GM12892 (cell line): ENCODE results near the gene SUSD3.
"Not testable (repeated sequence)": the region's sequence is repeated elsewhere in the genome, so short reads cannot be mapped to it uniquely, and the experiment has no call there.

Experiments used
- DNase-seq: peaks from one replicate; pipeline ENCODE4 v3.0.0; 2011; ENCODE audit not compliant: insufficient read length
- FAIRE-seq: peaks from 2 replicates; lab custom pipeline; 2011; peaks lifted over from hg19 to GRCh38; lab: Jason Lieb, UNC
- POLR2A ChIP-seq: IDR thresholded peaks from 2 replicates; pipeline ENCODE4 v1.6.1; 2011; ENCODE audit warnings: low read depth, low read length, control low read depth
- POLR2AphosphoS5 ChIP-seq: IDR thresholded peaks from 2 replicates; pipeline ENCODE4 v1.6.1; 2011; ENCODE audit warnings: low read depth, low read length, control low read depth
- TAF1 ChIP-seq: IDR thresholded peaks from 2 replicates; pipeline ENCODE4 v1.6.1; 2011; ENCODE audit warnings: low read depth, mild to moderate bottlenecking, control low read depth, low read length, borderline replicate concordance

Gene SUSD3

GRCh38 chr9:93112116-93112863, 53.8 kb downstream of the SUSD3 start:
- DNase-seq (no peak), FAIRE-seq (no peak)
- TF ChIP-seq TAF1 = no peak
- TF ChIP-seq POLR2A = no peak
- TF ChIP-seq POLR2AphosphoS5 = no peak

DNA sequence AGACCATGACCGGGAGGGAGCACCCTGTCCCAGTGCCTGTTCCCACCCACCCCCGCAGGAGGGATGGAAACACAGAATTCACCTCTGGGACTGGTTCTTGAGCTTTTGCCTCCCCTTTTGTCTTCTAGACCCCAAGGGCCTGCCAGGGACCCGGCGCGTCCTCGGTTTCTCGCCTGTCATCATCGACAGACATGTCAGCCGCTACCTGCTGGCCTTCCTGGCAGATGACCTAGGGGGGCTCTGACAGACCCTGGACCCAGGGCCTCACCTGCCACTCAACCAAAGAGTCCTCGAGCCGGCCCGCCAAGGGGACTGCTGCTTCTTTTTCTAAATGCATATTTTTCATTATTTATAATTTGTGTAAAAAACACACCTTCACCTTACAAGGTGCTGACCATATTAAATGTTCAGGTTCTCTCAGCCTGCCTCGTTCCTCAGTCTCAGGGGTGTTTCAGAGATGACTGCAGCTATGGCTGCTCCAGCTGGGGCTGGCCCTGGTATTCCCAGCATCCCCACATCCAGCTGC, 54.4 kb downstream of the SUSD3 start:
- DNase-seq (no peak), FAIRE-seq (no peak)
- TF ChIP-seq POLR2A = no peak
- no peak for TF ChIP-seq TAF1
- no peak for TF ChIP-seq POLR2AphosphoS5

GRCh38 chr9:93114169-93114983, 55.9 kb downstream of the SUSD3 start:
- TF ChIP-seq POLR2AphosphoS5 (no peak), TAF1 (no peak), POLR2A (no peak)
- FAIRE-seq = no peak
- no peak for DNase-seq

DNA sequence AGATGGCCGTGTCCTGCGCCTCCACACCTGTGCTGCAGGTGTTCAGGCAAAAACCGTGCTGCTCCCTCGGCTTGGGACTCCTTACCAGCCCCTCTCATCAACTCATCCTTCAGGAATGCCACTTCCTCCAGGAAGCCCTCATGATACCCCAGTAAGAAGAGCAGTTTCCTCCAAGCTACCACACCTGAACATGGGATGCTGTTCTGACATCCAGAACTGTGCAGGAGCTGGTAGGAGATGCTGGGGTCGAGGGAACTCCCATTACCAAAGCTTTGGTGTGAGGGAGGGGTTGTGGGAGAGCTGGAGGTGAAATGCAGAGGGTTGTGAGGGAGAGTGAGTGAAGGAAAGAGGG, 56.5 kb downstream of the SUSD3 start:
- no peak for TF ChIP-seq POLR2AphosphoS5
- no peak for TF ChIP-seq TAF1
- TF ChIP-seq POLR2A = no peak
- DNase-seq (no peak), FAIRE-seq (no peak)

DNA sequence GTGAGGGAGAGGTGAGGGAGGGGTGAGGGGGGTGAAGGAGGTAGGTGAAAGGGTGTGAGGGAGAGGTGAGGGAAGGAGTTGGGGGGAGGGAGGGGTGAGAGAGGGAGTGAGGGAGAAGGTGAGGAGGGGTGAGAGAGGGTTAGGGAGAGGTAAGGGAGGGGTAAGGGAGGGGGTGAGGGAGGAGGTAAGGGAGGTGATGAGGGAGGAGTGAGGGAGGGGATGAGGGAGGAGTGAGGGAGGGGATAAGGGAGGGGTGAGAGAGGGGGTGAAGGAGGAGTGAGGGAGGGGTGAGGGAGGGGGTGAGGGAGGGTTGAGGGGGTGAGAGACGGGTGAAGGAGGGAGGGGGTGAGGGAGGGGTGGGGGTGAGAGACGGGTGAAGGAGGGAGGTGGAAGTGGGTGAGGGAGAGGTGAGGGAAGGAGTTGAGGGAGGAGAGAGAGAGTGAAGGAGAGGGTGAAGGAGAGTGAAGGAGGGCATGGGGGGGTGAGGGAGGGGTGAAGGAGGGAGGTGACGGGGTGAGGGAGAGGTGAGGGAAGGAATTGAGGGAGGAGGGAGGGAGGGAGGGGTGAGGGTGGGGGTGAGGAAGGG, 57.1 kb downstream of the SUSD3 start:
- TF ChIP-seq POLR2A (no peak), POLR2AphosphoS5 (no peak), TAF1 (no peak)
- DNase-seq = no peak
- FAIRE-seq = no peak

DNA sequence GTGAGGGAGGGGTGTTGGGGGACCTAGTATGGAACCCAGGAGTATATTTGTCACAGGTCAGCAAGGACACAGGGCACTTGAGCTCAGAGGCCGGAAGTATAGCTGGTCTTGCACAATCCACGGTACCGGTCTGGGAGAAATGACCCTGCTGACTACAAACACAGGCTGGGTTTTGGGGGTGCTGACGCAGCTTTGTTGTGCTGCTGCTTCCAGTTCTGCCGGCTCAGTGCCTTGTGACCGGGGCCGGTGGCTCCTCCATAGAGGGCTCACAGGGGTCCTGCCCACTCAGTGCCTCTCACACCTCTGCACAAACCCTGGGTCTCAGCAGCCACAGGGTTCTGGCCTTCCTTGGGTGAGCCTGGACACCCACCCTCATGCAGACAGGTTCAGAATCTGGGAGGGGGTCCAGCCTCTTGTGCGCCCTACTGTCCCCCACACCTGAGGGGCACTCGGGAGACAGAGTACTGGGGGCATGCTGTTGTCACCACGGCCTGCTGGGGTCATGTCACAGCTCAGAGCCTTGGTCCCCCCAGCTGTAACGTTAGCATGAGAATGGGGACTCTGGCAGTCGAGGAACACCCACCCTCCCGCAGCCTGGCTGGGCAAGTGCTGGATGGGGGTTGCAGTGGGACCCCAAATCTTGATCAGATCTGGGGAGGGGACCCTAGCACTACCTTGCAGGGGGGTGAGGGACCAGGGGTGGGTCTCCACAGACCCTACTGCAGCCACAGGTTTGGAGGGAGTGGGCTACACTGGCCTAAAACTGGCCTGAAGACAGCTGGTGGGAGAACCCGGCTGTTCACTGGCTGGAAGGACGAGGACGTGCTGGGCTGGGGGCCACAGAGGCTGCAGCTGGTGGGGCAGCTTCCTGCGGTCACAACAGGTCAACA, 57.8 kb downstream of the SUSD3 start:
- no peak for FAIRE-seq
- TF ChIP-seq POLR2A (no peak), TAF1 (no peak), POLR2AphosphoS5 (no peak)
- no peak for DNase-seq

DNA sequence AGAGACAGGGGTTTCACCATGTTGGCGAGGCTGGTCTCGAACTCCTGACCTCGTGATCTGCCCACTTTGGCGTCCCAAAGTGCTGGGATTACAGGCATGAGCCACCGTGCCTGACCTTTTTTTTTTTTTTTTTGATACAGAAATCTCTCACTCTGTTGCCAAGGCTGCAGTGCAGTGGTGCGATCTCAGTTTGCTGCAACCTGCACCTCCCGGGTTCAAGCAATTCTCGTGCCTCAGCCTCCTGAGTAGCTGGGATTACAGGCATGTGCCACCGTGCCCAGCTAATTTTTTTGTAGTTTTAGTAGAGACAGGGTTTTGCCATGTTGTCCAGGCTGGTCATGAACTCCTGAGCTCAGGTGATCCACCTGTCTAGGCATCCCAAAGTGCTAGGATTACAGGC, 59.0 kb downstream of the SUSD3 start:
- DNase-seq, FAIRE-seq: not testable (repeated sequence)

DNA sequence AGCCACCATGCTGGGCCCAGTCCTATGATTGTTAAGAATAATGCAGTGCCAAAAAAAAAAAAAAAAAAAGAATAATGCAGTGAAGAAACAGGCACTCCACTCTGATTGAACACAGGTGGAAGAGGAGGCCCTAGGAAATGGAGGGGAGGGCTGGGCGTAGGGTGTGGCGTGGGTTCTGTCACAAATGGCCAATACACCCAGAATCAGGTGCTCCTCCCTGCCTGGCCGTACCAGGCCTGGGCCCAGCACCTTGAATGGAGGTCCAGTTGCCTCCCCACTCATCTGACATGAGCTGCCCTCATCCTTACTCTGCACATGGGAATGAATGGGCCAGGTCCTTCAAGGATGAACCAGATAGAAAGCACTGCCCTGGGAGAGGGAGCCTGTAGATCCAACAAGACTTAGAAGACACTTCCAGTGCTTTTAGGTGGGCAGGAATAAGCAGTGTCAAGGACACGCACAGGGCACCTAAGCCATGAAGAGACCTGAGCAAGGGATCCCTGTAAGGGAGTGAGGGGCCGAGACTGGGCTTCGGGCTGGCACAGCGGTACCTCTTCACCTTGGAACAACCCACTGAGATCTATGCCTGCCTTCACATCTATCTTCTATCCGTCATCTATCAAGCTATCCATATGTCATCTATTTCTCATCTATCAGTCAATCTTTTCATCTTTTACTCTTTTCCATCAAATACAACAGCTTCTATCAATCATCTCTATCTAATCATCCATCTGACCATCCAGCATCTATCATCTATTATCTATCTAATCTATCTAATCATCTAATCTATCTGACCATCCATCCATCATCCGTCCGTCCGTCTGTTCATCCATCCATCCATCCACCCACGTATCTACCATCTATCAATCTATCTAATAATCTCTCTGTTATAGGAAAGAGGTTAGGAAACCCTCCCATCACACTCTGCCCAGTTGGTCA, 59.7 kb downstream of the SUSD3 start:
- DNase-seq = no peak

GRCh38 chr9:93118863-93119702, 60.6 kb downstream of the SUSD3 start:
- TF ChIP-seq POLR2A (no peak), TAF1 (no peak), POLR2AphosphoS5 (no peak)
- FAIRE-seq = no peak
- DNase-seq = no peak

More for the DNA sequence above, 59.7 kb downstream of the SUSD3 start:
- TF ChIP-seq POLR2AphosphoS5 (no peak), POLR2A (no peak), TAF1 (no peak)
- FAIRE-seq = no peak
